Esophagus squamous epithelium (tissue), 4 donors: ENCODE measurements around the gene TK2.

Experiments used
- CTCF ChIP-seq, 6 experiments: fragments of 450-650 bp in 4 of 6; fragments of 200-600 bp in 2 of 6; sonication (generic) in 2 of 6; IDR thresholded peaks; one replicate each; pipeline ENCODE4 v1.5.1; 2016 to 2019; ENCODE audit warnings: antibody characterized with exemption in 6 of 6, mild to moderate bottlenecking in 4 of 6, moderate library complexity in 4 of 6
- POLR2A ChIP-seq, 4 donors: fragments of 450-650 bp; IDR thresholded peaks; one replicate each; pipeline ENCODE4 v1.6.1; 2017; ENCODE audit warnings: antibody characterized with exemption in 4 of 4, mild to moderate bottlenecking in 4 of 4, moderate library complexity in 3 of 4

GRCh38 chr16:66536525-66536924 lies 13.4 kb downstream of the TK2 start:
- TF ChIP-seq CTCF (IDR thresholded peaks at IDR 0.05) (no peak), POLR2A (IDR thresholded peaks at IDR 0.05) (no peak)
